GM18505 (cell line): ENCODE results near the gene HSF4.

Experiments
- ATAC-seq: cut with Tn5 transposase; IDR thresholded peaks from one replicate; pipeline ENCODE4 v1.9.1; 2021; ENCODE audit not compliant: unreplicated experiment
- POLR2A ChIP-seq: IDR thresholded peaks from 4 replicates; pipeline ENCODE4 v1.6.1; 2011; ENCODE audit warnings: borderline replicate concordance; ENCODE audit not compliant: insufficient read depth, insufficient read length; ENCODE audit errors: extremely low read depth

The HSF4 gene

DNA sequence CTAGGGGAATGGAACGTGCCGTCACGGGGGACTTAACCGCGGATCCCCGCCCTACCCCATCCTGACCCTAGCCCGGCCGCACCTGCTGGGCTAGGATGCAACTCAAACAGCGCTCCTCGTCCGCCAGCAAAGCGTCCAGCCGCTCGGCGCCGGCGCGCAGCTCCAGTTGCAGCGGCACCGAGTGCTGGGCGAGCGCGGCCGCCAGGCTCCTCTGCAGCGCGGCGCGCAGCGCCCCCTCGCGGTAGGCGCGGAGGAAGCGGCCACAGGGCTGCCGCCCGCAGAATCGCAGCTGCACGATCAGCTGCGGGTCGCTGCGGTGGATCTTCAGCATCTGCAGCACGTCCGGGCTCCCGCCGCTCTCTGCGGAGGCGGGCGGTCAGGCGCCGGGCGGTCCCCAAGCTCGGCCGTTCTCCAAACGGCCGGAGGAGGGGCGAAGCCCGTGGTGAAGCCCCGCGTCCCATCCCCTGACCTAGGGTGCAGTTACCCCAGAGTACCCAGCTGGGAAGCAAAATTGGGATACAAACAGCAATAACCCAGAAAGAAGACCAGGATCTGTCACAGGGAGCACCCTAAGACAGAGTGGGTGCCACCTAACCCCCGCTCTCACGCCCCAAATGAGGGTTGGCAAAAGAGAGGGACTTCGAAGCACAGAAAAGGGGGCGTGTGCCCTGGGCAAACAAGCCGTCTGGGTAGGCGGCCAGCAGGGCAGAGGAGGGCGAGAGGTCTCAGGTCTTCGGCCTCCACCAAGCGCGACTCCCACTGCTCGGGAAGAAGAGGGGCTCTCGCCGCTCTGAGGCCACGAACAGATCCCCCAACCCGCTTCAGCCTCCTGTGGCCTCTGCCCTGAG, 9.0 kb upstream of the HSF4 start:
- peak; percentile 23 for ATAC-seq
- no peak for TF ChIP-seq POLR2A

DNA sequence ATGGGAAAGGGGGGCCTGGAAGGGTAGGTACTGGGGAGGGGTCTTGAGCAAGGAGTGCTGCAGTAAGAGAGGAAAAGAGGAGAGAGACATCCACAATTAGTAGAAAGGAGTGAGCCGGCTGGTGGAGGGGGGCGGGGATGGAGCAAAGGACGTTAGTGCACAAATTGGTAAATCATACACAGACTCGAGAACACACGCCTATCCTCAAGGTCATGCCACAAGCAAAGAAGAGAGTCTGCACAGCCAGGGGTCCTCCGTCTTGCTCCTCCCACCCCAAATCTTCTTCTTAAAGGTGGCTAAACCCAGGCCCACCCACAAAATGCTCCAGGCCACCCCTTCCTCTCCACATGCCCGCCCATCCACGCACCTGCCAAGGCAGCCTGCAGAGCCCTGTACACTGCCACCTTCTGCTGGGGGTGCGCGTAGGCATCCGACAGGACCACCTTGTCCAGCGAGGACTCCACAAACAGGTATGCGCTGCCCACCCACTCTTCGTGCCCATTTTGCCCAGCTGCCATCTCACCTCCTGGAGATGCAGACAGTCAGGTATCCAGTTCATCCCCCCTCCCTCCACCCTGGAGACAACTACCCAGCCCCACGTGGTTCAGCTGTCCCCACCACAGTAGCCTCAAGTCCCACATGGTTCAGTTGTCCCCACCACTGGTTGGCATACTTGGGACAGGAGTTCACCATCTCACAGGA, 8.3 kb upstream of the HSF4 start:
- no peak for TF ChIP-seq POLR2A
- ATAC-seq: no peak

DNA sequence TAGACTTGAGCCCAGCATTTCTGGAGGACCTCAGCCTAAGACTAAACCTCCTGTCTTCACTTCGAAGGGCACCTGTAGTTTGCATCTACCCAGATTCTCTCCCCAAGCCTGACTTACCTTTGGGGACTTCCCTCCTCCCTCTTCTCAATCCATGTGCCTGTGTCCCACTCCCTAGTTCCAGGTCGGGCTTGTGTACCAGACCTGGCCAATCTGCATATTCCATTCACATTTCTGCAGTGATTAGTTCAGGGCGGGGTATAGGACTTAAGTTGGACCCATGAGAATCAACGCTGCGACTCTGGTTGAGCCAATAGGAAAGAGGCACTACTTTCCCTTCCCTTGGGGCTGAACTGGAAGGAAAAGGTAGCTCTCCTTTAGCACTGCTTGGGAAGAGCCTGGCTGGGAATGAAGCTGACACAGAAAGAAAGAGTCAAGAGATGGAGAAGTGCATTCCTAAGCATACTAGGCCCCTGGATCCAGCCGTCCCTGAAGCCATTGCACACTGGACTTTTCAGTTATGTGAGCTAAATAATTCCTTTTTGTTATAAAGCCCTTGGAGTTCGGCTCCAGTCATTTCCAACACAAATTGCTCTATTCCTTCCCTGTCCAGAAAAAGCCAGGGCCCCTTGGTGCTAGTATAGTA, 7.3 kb upstream of the HSF4 start:
- no peak for ATAC-seq
- TF ChIP-seq POLR2A: no peak

GRCh38 chr16:67157892-67158635, 6.5 kb upstream of the HSF4 start:
- no peak for TF ChIP-seq POLR2A
- no peak for ATAC-seq

- peak; percentile 54 for TF ChIP-seq POLR2A
Measured at GRCh38 chr16:67158637-67159600, 5.6 kb upstream of the HSF4 start.

GRCh38 chr16:67161595-67162058, 2.9 kb upstream of the HSF4 start:
- no peak for TF ChIP-seq POLR2A
- ATAC-seq: no peak

More at GRCh38 chr16:67158637-67159600, 5.6 kb upstream of the HSF4 start:
- peak; percentile 22 for ATAC-seq

- no peak for ATAC-seq
- TF ChIP-seq POLR2A: no peak
Measured at GRCh38 chr16:67162506-67163163, 1.9 kb upstream of the HSF4 start.

DNA sequence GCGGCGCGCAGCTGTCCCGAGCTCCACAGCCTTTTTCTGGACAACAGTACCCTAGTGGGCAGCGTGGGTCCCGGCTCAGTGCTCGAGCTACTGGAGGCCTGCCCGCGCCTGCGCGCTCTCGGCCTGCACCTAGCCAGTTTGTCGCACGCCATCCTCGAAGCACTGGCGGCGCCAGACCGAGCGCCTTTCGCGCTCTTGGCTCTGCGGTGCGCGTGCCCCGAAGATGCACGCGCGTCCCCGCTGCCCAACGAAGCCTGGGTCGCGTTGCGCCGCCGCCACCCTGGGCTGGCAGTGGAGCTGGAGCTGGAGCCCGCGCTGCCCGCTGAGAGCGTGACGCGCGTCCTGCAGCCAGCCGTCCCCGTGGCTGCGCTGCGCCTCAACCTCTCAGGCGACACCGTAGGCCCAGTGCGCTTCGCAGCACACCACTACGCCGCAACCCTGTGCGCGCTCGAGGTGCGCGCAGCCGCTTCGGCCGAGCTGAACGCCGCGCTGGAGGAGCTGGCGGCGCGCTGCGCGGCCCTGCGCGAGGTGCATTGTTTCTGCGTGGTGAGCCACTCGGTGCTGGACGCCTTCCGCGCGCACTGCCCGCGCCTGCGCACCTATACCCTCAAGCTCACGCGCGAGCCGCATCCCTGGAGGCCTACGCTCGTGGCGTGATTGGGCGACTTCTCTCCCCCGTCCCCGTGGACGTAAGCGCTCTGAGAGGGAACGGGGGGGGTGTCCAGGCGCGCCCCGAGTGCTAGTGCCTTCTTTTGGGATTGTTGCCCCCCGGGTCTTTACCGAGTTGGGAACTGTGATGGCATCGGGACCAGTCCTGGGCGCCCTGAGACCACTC, 1.2 kb upstream of the HSF4 start:
- ATAC-seq: no peak

DNA sequence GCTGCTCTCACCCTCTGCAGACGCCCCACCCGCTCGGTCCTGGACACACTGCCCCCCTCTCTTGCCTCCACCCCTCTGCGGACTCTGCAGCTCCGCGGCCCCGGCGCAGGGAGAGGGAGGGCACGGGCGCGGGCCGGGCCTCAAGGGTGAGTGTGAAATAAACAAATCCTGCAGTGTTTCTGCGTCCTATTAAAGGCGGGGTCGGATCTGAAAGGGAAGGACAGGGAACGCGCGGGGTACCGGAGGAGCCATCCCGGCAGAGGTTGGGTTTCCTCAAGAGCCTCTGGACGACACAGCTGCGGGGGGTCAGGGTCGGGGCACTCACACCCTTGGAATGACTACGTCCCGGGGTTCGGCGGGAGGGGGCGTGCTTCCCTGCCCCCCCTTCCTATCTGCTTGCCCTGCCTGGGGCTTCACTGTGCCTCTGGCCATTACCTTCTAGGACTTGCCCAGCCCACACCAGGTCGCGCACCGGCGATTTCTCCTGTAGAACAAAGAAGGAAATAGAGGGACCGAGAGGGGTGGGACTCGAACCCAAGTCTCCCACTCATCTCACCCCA, 466 bp upstream of the HSF4 start:
- TF ChIP-seq POLR2A: no peak
- no peak for ATAC-seq

More for the DNA sequence above, 1.2 kb upstream of the HSF4 start:
- no peak for TF ChIP-seq POLR2A
